Left ventricle myocardium superior (tissue), 1 donor: Measurements from ENCODE around the gene SLC5A9. TPM values are rescaled to one million over a fixed set of nuclear protein-coding genes. Genes with fewer than 3 reads are reported as not detected.
"Not testable (repeated sequence)": the region's sequence is repeated elsewhere in the genome, so short reads cannot be mapped to it uniquely, and the experiment has no call there.

Source experiments
- ATAC-seq: fragments of 200-7000 bp; cut with Tn5 transposase; one replicate; pipeline ENCODE4 v1.9.1; 2020; ENCODE audit warnings: mild to moderate bottlenecking, moderate library complexity
- DNase-seq: peaks from one replicate; pipeline ENCODE4 v3.0.0-alpha.2; 2020
- intact Hi-C: fragments of 100-400 bp; cut with micrococcal nuclease; formaldehyde crosslinking; loops from one replicate; pipeline ENCODE4 v1.11.0; 2022
- total RNA-seq: library from RNA; stranded (reverse); fragmentation: NEBNext Ultra II Directional; extraction: Animal tissue kit (Norgen Biotek cat#: 25700); gene quantifications from one replicate; pipeline ENCODE4 v1.2.1, GENCODE V29; 2021
- donor health status: DM: no; HTN: yes; CAD: no; lungs with severe emphysema.

The SLC5A9 gene
- total RNA-seq, 1 donor from 2014 or later, result 0.17 TPM

DNA sequence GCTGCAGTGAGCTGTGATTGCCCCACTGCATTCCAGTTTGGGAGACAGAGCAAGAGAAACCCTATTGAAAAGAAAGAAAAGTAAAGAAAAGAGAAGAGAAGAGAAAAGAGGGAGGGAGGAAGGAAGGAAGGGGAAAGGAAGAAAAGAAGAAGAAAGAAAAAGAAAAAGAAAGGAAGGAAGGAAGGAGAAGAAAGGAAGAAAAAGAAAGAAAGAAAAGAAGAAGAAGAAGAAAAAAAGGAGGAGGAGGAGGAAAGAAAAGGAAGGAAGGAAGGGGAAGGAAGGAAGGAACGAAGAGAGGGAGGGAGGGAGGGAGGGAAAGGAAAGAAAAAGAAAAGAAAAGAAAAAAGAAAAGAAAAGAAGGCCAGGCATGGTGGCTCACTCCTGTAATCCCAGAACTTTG lies 10.2 kb downstream of the SLC5A9 start:
- intact Hi-C loops, result no loop called here
- DNase-seq (no peak), ATAC-seq (no peak)

DNA sequence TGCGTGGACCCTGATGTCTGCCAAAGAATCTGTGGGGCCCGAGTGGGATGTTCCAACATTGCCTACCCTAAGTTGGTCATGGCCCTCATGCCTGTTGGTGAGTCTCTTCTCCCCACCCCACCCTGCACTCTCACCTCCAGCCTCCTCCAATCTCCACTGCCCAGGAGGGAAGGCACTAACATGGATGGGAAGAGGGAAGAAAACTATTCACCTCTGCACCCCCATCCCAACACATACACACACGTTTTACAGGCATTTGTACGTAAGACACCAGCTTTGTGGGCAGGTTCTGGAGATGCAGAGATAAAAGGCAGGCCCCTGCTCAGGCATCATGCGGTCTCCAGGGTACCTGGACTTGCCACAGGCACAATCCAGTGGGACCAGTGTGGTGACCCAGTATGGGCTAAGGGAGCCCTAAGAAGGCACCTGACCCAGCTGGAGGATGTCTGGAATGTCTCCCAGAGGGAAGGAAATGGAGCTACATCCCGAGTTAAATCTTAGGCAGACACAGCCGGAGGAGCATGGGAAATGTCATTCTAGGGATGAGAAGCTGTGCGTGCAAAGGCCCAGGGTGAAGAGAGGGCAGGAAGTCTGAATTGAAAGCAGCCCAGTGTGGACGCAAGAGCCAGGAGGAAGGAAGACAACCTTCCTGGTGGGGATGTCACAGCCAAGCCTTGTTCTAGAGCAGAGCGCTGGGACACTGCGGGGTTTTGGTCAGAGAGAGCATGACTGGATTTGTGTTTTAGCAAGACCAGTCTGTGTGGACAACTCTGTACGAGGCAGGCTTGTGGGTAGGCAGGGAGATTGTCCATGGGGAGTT lies 11.4 kb downstream of the SLC5A9 start:
- no peak for DNase-seq
- ATAC-seq, result no peak
- intact Hi-C loops, result no loop called here

DNA sequence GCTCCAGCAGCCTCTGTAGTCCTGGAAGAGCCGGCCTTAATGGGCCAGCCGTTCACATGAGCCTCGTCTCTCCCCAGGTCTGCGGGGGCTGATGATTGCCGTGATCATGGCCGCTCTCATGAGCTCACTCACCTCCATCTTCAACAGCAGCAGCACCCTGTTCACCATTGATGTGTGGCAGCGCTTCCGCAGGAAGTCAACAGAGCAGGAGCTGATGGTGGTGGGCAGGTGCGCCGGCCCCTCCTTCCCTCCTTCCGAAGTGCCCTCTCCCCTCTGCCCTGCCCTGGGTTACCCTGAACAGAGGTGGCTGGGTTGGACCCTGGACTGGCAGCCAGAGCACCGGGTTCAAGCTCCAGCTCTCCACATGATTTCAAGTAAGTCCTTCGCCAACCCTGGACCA lies 13.1 kb downstream of the SLC5A9 start:
- intact Hi-C loops, result no loop called here
- DNase-seq, result no peak
- no peak for ATAC-seq

DNA sequence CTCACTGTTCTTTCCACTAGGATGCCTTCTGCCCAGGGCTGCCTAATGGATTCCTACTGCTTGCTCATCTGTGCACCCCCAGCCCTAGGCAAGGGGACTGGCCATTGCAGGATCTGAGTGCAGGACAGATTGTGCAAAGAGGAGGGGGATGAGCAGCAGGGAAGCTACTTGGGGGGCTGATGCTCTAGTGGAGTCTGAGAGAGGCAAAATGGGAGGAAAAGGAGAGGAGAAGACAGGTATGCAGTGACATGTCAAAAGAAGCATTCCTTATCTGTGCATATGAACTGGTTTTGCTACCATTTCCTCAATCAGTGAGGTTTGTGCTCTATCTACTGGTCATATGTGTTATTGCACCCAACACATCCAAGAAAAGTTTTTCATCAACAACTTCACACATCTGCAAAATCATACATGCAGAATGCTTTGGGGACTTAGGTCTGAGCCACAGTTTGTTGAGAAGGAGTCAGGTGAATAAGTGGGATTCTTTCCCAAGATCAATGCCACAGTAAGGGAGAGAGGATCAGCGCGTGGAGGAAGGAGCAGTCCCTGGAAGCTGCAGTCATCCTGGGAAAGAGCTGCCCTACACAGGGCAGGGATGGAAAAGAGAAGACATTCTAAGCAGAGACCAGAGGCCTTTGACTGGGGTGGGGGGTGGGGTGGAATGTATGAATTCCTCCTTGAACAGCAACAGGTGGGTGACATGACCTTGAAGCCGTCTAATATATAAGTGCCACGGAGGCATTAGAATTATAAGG lies 14.4 kb downstream of the SLC5A9 start:
- intact Hi-C loops, result no loop called here
- ATAC-seq (peak; percentile 26), DNase-seq (no peak)

DNA sequence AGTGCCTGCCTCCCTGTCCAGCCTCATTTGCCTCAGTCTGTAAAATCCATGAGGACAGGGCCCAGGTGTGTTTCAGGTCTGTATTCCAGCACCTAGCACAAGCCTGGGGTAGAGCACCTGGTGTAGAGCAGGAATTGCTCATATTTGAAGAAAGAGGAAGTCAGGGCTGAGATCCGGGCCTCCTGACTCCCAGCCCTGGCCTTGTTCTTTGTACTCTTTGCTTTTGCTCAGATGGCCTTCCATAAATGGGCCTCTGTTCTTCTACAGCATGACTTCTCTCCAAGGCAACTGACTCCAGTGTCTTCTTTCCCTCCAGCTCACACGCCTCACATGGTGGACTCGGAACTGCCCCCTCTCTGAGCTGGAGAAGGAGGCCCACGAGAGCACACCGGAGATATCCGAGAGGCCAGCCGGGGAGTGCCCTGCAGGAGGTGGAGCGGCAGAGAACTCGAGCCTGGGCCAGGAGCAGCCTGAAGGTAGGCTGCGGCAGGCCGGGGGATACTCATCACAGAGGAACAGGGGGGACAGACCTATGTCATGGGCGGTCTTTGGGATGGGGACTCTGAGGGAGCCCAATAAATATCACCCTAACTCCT lies 19.7 kb downstream of the SLC5A9 start:
- intact Hi-C loops, result no loop called here
- DNase-seq (no peak), ATAC-seq (peak; percentile 23)

DNA sequence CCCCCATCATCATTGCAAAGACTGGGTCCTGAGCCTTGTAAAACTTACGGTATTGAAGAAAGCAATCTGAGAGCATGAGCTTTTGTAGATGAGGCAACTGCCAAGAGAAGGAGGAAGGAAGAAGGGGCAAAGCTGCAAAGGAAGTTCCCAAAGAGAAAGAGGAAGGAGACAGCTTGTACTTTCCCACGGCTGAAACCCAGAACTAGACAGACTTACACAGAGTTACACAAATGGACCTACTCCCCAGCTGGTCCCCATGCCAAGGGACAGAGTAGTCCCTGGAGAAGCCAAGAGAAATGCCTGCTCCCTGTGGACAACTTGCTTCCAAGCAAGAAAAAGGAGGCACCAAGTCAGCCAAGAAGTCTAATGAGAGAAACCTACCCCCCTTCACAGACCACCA lies 22.6 kb downstream of the SLC5A9 start:
- DNase-seq, result no peak
- peak; percentile 76 for ATAC-seq
- intact Hi-C loops, result no loop called here

DNA sequence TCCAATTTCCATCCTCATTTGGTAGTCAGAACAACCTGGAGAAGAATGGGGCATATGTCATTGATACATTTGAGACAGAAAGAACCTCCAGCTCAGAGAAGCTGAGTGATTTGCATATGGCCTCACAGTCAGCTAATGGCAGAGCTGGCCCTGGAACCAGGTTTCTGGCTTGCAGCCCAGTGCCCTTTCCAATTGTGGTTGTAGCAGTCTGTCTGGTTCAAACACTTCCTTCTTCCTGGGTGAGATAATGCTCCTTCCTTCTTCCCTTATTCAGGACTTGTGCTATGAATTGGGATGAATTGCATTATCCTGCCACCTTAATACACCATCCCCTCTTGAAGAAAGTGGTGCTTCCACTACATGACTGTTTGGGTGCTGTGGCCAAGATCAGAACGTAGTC lies 24.2 kb downstream of the SLC5A9 start:
- ATAC-seq, result peak; percentile 76
- peak; percentile 72 for DNase-seq
- intact Hi-C loops, result no loop called here

DNA sequence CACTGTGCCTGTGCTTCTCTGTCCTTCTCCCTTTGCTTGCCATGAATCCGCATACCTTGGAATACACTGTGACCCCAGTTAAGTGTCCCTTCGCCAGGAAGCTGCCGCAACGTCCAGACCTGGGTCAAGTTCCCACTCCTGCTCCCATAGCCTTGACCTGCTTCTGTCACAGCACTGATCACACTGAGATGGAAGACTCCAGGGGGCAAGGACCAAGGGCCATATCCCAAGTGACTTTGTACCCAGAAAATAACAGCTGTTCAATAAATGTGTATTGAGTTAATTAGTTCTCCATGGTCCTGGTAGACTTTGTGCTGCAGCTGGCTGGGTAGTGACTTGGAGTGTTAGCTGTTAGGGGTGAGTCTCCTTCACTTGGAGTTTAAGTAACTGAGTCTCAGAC lies 25.8 kb downstream of the SLC5A9 start:
- intact Hi-C loops, result no loop called here
- no peak for ATAC-seq
- DNase-seq, result no peak

DNA sequence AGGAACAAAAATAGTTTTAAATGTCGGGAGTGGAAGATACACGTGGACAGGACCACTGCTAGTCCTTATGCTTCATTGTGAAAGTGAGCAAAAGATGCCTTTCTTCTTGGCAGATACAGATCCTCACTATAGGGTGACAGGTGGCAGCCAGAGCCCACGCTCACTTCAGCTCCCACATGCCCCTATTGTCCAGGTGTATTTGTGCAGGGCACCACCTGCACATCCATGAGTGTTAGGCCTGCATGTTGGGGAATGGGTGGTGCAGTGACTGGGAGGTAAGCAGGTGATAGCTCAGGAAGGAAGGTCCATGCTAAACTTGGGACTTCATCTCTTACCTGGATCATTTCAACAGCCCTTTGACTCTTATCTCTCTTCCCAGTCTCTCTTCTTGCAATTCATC lies 27.4 kb downstream of the SLC5A9 start:
- intact Hi-C loops, result no loop called here
- DNase-seq (no peak), ATAC-seq (no peak)

DNA sequence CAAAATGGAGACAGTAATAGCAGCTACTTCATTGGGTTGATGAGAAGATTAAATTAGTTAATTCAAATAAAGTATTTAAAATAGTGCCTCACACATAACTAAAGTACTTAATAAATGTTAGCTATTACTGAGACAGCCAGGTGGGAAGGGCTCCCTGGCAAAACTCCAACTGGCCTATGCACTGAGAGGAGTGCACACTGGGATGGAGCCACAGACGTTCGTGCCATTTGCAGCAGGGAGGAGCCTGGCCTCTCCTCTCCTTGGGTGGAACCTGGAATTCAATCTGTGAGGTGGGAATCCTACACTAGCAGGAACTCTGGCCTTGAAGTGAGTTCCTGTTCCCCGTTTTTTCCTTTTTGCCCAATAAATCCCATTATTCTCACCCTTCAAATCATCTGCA lies 28.1 kb downstream of the SLC5A9 start:
- DNase-seq (no peak), ATAC-seq (no peak)
- intact Hi-C loops, result no loop called here

DNA sequence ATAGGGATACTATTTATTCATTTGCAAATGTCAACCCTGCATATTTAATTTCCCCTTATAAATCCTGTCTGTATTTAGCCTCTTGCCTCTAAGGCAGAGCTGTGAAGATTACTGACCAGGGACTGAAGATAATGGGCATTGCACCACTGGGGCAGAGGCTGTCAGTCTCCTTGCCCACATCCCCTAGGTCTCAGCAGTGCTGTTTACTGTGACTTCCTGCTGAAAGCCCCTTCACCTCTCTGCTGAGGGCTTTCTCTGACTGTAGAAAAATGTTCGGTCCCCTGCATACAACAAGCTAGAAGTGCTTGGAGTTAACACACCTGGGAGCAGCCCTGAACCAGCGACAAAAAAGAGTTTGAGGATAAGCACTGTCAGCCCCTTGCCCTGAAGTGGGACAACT lies 28.8 kb downstream of the SLC5A9 start:
- ATAC-seq, result no peak
- DNase-seq, result no peak
- intact Hi-C loops, result no loop called here

DNA sequence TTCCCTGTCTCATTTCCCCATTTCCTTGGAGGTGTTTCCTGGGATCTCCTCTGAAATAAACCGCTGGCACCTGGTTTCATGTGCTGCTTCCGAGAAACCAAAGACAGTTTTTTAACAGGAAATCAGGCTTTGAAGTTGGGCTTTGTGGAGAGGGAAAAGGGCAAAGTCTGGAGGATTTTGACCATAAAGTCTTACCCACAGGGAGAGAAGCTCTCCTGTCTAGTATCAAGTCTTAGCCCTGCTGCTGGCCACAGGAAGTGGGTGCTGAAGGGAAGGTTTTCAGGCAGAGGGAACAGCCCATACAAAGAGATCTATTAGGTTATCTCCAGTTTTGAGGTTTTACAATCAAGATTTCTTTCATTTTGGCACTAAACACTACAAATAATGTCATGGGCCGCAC lies 29.3 kb downstream of the SLC5A9 start:
- no peak for DNase-seq
- intact Hi-C loops, result no loop called here

DNA sequence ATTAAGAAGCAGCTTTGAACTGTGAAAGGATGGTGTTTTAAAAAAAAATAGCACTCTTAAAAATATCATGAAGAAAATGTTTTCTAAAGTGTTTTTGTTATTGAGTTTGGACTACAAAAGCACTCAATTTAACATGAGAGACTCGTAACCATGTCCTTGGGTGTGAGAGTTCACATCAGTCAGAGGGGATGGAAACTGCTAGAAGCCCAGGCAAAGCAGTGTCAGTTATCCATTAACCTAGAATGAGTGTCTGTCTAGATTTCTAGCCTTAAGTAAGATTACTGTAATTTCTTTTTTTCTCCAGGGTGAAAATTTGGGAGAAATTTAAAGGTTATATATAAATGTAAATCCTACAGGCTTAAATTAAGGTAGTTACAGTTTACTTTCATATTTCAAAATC lies 31.7 kb downstream of the SLC5A9 start:
- DNase-seq (no peak), ATAC-seq (no peak)
- intact Hi-C loops, result no loop called here

More for the DNA sequence above, 29.3 kb downstream of the SLC5A9 start:
- ATAC-seq, result no peak

DNA sequence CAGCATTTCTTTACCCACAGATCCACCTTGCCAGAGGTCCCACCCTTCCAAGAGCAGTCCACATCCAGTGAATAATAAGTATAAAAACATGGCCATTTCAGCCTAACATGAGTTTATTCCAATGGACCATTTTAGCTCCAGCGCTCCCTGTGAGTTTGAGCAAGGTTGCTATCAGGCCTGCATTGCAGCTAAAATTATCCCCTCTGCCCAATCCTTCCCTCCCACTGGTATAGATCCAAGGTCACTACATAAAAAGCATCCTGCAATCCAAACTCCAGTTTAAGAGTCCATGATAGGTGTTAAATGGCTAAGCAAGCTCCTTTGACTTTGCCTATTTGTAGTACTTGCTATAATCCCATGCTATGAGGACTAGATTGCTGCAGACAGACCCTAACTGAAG lies 35.6 kb downstream of the SLC5A9 start:
- DNase-seq, result no peak
- intact Hi-C loops, result no loop called here
- ATAC-seq, result peak; percentile 64

DNA sequence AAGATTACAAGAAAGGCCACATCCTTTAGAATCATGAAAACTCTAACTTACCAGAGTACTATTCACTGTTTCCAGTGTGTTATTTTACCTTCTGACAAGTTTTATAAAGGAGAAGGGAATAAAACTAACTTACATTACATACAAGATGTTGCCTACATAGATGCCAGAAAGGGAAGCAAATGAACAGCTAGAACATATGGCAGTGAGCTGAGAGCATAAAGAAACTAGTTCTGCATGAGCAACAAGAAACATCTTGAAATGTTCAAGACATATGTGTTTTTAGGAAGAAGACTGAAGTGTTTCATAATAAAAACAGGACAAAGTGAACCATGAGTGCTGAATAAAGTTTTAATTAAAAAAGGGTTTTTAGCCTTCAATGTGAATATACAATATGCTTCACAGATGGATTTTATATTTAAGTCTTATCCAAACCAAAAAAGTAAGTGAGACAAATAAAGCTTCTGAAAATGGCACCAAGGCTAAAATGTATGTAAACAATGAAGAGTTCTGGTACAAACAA lies 39.4 kb downstream of the SLC5A9 start:
- no peak for DNase-seq
- no peak for ATAC-seq
- intact Hi-C loops, result no loop called here

DNA sequence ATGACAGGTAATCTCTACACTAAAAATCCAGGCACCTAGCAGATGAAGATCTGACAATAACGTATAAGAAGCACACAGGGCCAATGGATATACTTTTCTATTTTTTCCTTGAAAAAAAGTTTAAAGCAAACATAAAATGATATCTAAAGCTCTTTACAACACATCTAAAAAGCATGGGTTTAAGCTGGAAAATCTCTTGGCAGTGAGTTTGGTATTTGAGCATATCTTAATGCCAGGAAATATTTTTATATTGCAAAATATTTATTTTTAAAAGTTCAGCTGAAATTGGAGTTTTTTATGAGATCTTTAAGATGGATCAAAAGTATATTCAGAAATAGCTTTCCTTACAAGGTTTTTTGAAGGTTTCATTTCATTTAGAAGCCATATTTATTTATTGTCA lies 40.5 kb downstream of the SLC5A9 start:
- intact Hi-C loops, result no loop called here
- ATAC-seq, result no peak
- no peak for DNase-seq

DNA sequence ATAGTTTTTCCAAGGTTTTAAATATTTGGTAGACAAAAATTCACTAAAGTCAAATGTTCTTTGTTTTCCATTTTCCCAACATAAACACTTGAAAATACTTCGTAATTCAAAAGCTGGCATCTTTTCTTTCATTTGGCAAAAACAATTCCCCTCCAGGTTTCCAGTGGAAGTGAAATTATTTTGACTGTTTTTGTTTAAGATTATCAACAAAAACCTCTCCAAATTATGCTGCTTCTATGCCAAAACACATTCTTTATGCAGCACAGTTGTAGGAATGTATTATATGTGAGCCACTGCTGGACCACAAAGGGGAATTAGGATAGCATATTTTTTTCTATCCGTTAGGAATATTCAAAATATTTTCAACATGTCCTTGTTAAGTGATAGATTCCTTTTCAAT lies 44.1 kb downstream of the SLC5A9 start:
- intact Hi-C loops, result no loop called here
- ATAC-seq (no peak), DNase-seq (no peak)

DNA sequence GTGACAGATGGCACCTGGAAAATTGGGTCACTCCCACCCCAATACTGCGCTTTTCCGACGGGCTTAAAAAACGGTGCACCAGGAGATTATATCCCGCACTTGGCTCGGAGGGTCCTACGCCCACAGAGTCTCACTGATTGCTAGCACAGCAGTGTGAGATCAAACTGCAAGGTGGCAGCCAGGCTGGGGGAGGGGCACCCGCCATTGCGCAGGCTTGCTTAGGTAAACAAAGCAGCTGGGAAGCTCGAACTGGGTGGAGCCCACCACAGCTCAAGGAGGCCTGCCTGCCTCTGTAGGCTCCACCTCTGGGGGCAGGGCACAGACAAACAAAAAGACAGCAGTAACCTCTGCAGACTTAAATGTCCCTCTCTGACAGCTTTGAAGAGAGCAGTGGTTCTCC lies 54.9 kb downstream of the SLC5A9 start:
- intact Hi-C loops, DNase-seq, ATAC-seq: not testable (repeated sequence)

DNA sequence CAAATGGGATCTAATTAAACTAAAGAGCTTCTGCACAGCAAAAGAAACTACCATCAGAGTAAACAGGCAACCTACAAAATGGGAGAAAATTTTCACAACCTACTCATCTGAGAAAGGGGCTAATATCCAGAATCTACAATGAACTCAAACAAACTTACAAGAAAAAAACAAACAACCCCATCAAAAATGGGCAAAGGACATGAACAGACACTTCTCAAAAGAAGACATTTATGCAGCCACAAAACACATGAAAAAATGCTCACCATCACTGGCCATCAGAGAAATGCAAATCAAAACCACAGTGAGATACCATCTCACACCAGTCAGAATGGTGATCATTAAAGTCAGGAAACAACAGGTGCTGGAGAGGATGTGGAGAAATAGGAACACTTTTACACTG lies 59.8 kb downstream of the SLC5A9 start:
- intact Hi-C loops, DNase-seq, ATAC-seq: not testable (repeated sequence)
